D721Med (cell line): ENCODE measurements around the gene CCDC38.

ENCODE experiments used
- DNase-seq: peaks from one replicate; pipeline ENCODE4 v3.0.0; 2011; ENCODE audit warnings: low spot score; ENCODE audit not compliant: insufficient read length
- FAIRE-seq: peaks from 2 replicates; lab custom pipeline; 2011; peaks lifted over from hg19 to GRCh38; lab: Jason Lieb, UNC
- CTCF ChIP-seq: IDR thresholded peaks from 2 replicates; pipeline ENCODE4 v1.5.1; 2012; ENCODE audit warnings: mild to moderate bottlenecking, control low read depth; ENCODE audit not compliant: insufficient read depth; ENCODE audit errors: missing control alignments

Gene CCDC38

GRCh38 chr12:95874452-95874851, 68.0 kb downstream of the CCDC38 start:
- TF ChIP-seq CTCF = no peak
- DNase-seq (no peak), FAIRE-seq (no peak)

GRCh38 chr12:95870897-95871296, 71.5 kb downstream of the CCDC38 start:
- FAIRE-seq = no peak
- TF ChIP-seq CTCF = no peak
- DNase-seq = no peak

GRCh38 chr12:95863337-95863736, 79.1 kb downstream of the CCDC38 start:
- FAIRE-seq = no peak
- no peak for DNase-seq
- TF ChIP-seq CTCF = no peak

- FAIRE-seq (no peak), DNase-seq (no peak)
- no peak for TF ChIP-seq CTCF
Observed at GRCh38 chr12:95862038-95862437, 80.4 kb downstream of the CCDC38 start.

- FAIRE-seq = no peak
- no peak for TF ChIP-seq CTCF
Observed at GRCh38 chr12:95859947-95860850, 82.2 kb downstream of the CCDC38 start.

GRCh38 chr12:95859344-95859816, 83.0 kb downstream of the CCDC38 start:
- DNase-seq (no peak), FAIRE-seq (no peak)
- TF ChIP-seq CTCF = no peak

More at GRCh38 chr12:95859947-95860850, 82.2 kb downstream of the CCDC38 start:
- no peak for DNase-seq
